Measurements from ENCODE around the gene KIF1A.

GRCh38 chr2:240736281-240737250 is 83.5 kb downstream of the KIF1A start:
- no peak for TF ChIP-seq CTCF (optimal IDR thresholded peaks at IDR 0.05 in 1 of 3, IDR thresholded peaks at IDR 0.05 in 1 of 3, conservative IDR thresholded peaks at IDR 0.05 in 1 of 3; ENCODE audit: extremely low read depth in 1 of 3, insufficient read depth in 2 of 3, low read length in 3 of 3)
- TF ChIP-seq EZH2 (IDR thresholded peaks at IDR 0.05; ENCODE audit: low read length) = no peak
